Lung (tissue), 13 donors: Measurements from ENCODE around the gene CDC16. TPM values are rescaled to one million over a fixed set of nuclear protein-coding genes. Genes with fewer than 3 reads are reported as not detected.

Experiments used
- ATAC-seq: fragments of 200-7000 bp; cut with Tn5 transposase; one replicate; pipeline ENCODE4 v1.9.1; 2020; ENCODE audit warnings: moderate number of reproducible peaks; ENCODE audit not compliant: insufficient read depth, low FRiP score
- DNase-seq, 3 donors: peaks; one replicate each; pipeline ENCODE4 v3.0.0-alpha.2; 2013 to 2017
- H3K27ac ChIP-seq, 2 donors: one replicate each; pipeline ENCODE4 v1.5.1; 2013; ENCODE audit warnings: mild to moderate bottlenecking in 2 of 2, moderate library complexity in 2 of 2, control low read depth in 1 of 2, inconsistent platforms in 1 of 2, low read depth in 1 of 2, low read length in 1 of 2
- H3K27me3 ChIP-seq, 3 donors: one replicate each; pipeline ENCODE4 v1.5.1; 2013; ENCODE audit warnings: low read length in 2 of 3; ENCODE audit not compliant: control insufficient read depth in 3 of 3, insufficient read depth in 3 of 3
- H3K36me3 ChIP-seq, 4 donors: one replicate each; pipeline ENCODE4 v1.5.1; 2013; ENCODE audit warnings: low read length in 4 of 4, mild to moderate bottlenecking in 1 of 4, moderate library complexity in 1 of 4; ENCODE audit not compliant: control insufficient read depth in 4 of 4, insufficient read depth in 4 of 4
- H3K4me1 ChIP-seq, 5 donors: one replicate each; pipeline ENCODE4 v1.5.1; 2013; ENCODE audit warnings: low read length in 5 of 5, mild to moderate bottlenecking in 2 of 5, moderate library complexity in 1 of 5; ENCODE audit not compliant: control insufficient read depth in 5 of 5, insufficient read depth in 5 of 5
- H3K4me3 ChIP-seq: one replicate; pipeline ENCODE4 v1.5.1; 2013; ENCODE audit warnings: mild to moderate bottlenecking, control low read depth, moderate library complexity
- H3K9ac ChIP-seq, 2 donors: one replicate each; pipeline ENCODE4 v1.5.1; 2013; ENCODE audit warnings: low read length in 2 of 2, control low read depth in 1 of 2; ENCODE audit not compliant: insufficient read depth in 1 of 2
- H3K9me3 ChIP-seq, 4 donors: one replicate each; pipeline ENCODE4 v1.5.1; 2013; ENCODE audit warnings: low read length in 3 of 4, mild to moderate bottlenecking in 1 of 4, moderate library complexity in 1 of 4; ENCODE audit not compliant: control insufficient read depth in 4 of 4, insufficient read depth in 3 of 4
- CTCF ChIP-seq: IDR thresholded peaks from 2 replicates; pipeline ENCODE4 v1.5.1; 2012; ENCODE audit warnings: mild to moderate bottlenecking; ENCODE audit errors: control extremely low read depth, extremely low read depth
- WGBS, 2 donors: extraction: QIAGEN DNeasy Blood & Tissue Kit; methylation state at CpG; one replicate each; pipeline ENCODE4 v1.1.7; 2013; 5-methylcytosine and 5-hydroxymethylcytosine counted together
- polyA plus RNA-seq, 2 donors: library from polyadenylated mRNA; stranded (reverse); fragments of 200-250 nt; gene quantifications; one replicate each; pipeline ENCODE4 v1.2.1, GENCODE V29; 2013
- small RNA-seq: library from RNA; depleted of rRNA; stranded (forward); fragments of <200 nt; gene quantifications from one replicate; pipeline ENCODE3, GENCODE V24; 2014; ENCODE audit warnings: low replicate concordance
- total RNA-seq, 2 donors: library from RNA; depleted of rRNA in 1 of 2; stranded (reverse); fragments of >200 nt in 1 of 2; gene quantifications; one replicate each; pipeline ENCODE4 v1.2.1, GENCODE V29; 2014 to 2021
- donor health status: control.
- donor health status: control.
- donor health status: Bipolar disorder and iron deficiency.
- donor health status: healthy.
- donor health status: DM: yes; HTN: yes; CAD: no.

The CDC16 gene
- total and polyA plus RNA-seq, 4 donors, result 34.3 to 123 (median 59.0) TPM

- H3K9me3 ChIP-seq, result no peaks in the 10 kb centered on the region
- TF ChIP-seq CTCF, result no peak
- no peak overlapping the region for H3K4me3 ChIP-seq
- DNase-seq (no peak), ATAC-seq (no peak)
- H3K4me1 ChIP-seq, result peaks cover 5 to 30% (median 15%) of the 10 kb centered on the region in 5 donors
- H3K27me3 ChIP-seq, result no peaks in the 10 kb centered on the region
- no peak overlapping the region for H3K9ac ChIP-seq
- H3K36me3 ChIP-seq, result peaks cover 19 to 34% (median 26%) of the 10 kb centered on the region in 4 donors
- H3K27ac ChIP-seq, result peak overlapping the region in 1 of 2 donors; percentile 1
Measured at GRCh38 chr13:114320065-114320464, 85.4 kb downstream of the CDC16 start.

DNA sequence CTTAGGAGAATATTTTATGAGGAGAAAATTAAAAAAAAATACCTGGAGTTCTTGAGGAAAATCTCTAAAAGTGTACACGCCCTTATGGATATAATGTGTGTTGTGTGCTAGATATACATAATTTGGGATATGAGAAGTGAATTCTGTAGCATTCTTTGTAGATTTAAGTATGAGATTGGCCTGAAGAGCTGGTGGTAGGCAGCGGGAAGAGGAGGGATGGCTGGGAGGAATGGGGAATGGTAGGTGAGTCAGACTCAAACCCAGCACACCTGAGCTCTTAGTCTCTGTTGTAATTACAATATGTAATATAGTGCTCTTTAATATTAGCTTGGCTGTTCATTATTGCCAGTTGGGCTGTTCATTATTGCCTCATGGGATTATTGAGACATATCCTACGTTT lies 86.6 kb downstream of the CDC16 start:
- H3K27me3 ChIP-seq, result no peaks in the 10 kb centered on the region
- no peak overlapping the region for H3K27ac ChIP-seq
- H3K9ac ChIP-seq, result no peak overlapping the region
- no peaks in the 10 kb centered on the region for H3K9me3 ChIP-seq
- peaks cover 0 to 22% (median 8%) of the 10 kb centered on the region in 5 donors for H3K4me1 ChIP-seq
- ATAC-seq (no peak), DNase-seq (no peak)
- TF ChIP-seq CTCF, result no peak
- WGBS, 2 donors, result 79 to 93% methylated on average over 3 of the region's 3 CpGs
- peaks cover 21 to 43% (median 33%) of the 10 kb centered on the region in 4 donors for H3K36me3 ChIP-seq
- no peak overlapping the region for H3K4me3 ChIP-seq

Small RNA genes lying within 50 kb of the gene (small RNA-seq; reads per million reads assigned to genes)
- gene MIR4502 (not detected), gene MIR548AR (0.08 reads per million)

Other genes starting within 250 kb of the CDC16 start
- 10 to 100 TPM; 16.4 to 22.8 TPM for gene RASA3, start 102.3 kb upstream of the CDC16 start, total RNA-seq
- gene RASA3, start 102.3 kb upstream of the CDC16 start, polyA plus RNA-seq, result 10 to 100 TPM in 1 of 2 donors, 1 to 10 TPM in 1; 7.4 to 15.9 TPM
- 1 to 10 TPM; 1.3 to 3.7 TPM for gene CFAP97D2, start 55.6 kb upstream of the CDC16 start, total RNA-seq
- gene CFAP97D2, start 55.6 kb upstream of the CDC16 start, polyA plus RNA-seq, result 1 to 10 TPM; 1.4 to 1.6 TPM
- 10 to 100 TPM; 41.6 to 43.0 TPM for gene UPF3A, start 46.7 kb downstream of the CDC16 start, total RNA-seq
- gene UPF3A, start 46.7 kb downstream of the CDC16 start, polyA plus RNA-seq, result 10 to 100 TPM; 31.3 to 57.1 TPM
- gene CHAMP1, start 79.6 kb downstream of the CDC16 start, total RNA-seq, result 10 to 100 TPM; 11.0 to 17.7 TPM
- gene CHAMP1, start 79.6 kb downstream of the CDC16 start, polyA plus RNA-seq, result 1 to 10 TPM; 7.0 to 8.4 TPM